NCI-H2081 treated with DMSO at 0.1 percent for 48 hours (cell line): ENCODE measurements around the gene MIR17HG.

Experiments used
- DNase-seq: peaks from one replicate; lab custom pipeline; 2025; lab: John Stamatoyannopoulos, UW

MIR17HG gene

GRCh38 chr13:91368676-91369440, 21.4 kb downstream of the MIR17HG start:
- DNase-seq: no peak

GRCh38 chr13:91369441-91369831, 21.9 kb downstream of the MIR17HG start:
- DNase-seq: no peak

- no peak for DNase-seq
These were observed 23.0 kb downstream of the MIR17HG start for GRCh38 chr13:91370501-91370900.

GRCh38 chr13:91372911-91373310, 25.4 kb downstream of the MIR17HG start:
- DNase-seq: no peak

- DNase-seq: no peak
These were observed 27.7 kb downstream of the MIR17HG start for GRCh38 chr13:91375116-91375729.

GRCh38 chr13:91381371-91381770, 33.9 kb downstream of the MIR17HG start:
- no peak for DNase-seq

GRCh38 chr13:91383836-91384235, 36.3 kb downstream of the MIR17HG start:
- DNase-seq: no peak

GRCh38 chr13:91384896-91385295, 37.4 kb downstream of the MIR17HG start:
- no peak for DNase-seq

GRCh38 chr13:91389186-91389585, 41.7 kb downstream of the MIR17HG start:
- DNase-seq: no peak

- DNase-seq: no peak
These were observed 50.1 kb downstream of the MIR17HG start for GRCh38 chr13:91397595-91397994.

- no peak for DNase-seq
These were observed 51.1 kb downstream of the MIR17HG start, which contains the start of gene GPC5 for GRCh38 chr13:91398413-91399188. Gene GPC5, plus strand, starts transcription at chr13:91398621.

GRCh38 chr13:91399189-91400062, 51.9 kb downstream of the MIR17HG start:
- no peak for DNase-seq

- DNase-seq: no peak
These were observed 52.5 kb downstream of the MIR17HG start for GRCh38 chr13:91400063-91400399.

GRCh38 chr13:91400671-91401070, 53.2 kb downstream of the MIR17HG start:
- DNase-seq: no peak

GRCh38 chr13:91401920-91402319, 54.4 kb downstream of the MIR17HG start:
- no peak for DNase-seq
